ENCODE measurements around the gene SMCO3.
A peak's percentile ranks its signal among the peaks of the same experiment; 100 is the strongest.

Gene SMCO3

GRCh38 chr12:14810167-14810952 is 3.6 kb downstream of the SMCO3 start:
- no peak for DNase-seq (ENCODE audit: low spot score)
- Mint-ChIP-seq H3K4me1 (ENCODE audit: low read depth) (peaks cover 13% of the 10 kb centered on the region), H3K9me3 (no peaks in the 10 kb centered on the region), H3K4me3 (no peak overlapping the region), H3K27me3 (ENCODE audit: low read depth) (peaks cover 4% of the 10 kb centered on the region), H3K36me3 (ENCODE audit: low read depth) (no peaks in the 10 kb centered on the region), H3K27ac (no peak overlapping the region)

DNA sequence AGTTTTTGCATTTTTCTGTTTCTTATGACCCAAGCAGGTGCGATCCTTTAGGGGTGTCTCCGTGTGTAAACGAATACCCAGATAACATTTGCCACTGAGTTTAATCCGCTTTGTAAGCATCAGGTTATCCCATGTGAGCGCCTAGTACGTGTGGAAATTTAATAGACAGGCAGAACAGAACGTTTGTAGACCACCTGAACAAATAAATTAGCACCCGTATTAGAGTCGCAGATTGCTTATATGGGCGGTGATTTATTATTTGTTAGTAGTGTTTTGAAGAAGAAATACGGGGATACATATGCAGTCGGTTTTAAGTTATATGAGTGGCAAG is 10.2 kb downstream of the SMCO3 start:
- H3K9me3 Mint-ChIP-seq = no peaks in the 10 kb centered on the region
- H3K4me3 Mint-ChIP-seq = no peak overlapping the region
- H3K27ac Mint-ChIP-seq = no peak overlapping the region
- peaks cover 13% of the 10 kb centered on the region for H3K36me3 Mint-ChIP-seq (ENCODE audit: low read depth)
- peaks cover 35% of the 10 kb centered on the region for H3K4me1 Mint-ChIP-seq (ENCODE audit: low read depth)
- no peak for DNase-seq (ENCODE audit: low spot score)
- H3K27me3 Mint-ChIP-seq (ENCODE audit: low read depth) = no peaks in the 10 kb centered on the region

DNA sequence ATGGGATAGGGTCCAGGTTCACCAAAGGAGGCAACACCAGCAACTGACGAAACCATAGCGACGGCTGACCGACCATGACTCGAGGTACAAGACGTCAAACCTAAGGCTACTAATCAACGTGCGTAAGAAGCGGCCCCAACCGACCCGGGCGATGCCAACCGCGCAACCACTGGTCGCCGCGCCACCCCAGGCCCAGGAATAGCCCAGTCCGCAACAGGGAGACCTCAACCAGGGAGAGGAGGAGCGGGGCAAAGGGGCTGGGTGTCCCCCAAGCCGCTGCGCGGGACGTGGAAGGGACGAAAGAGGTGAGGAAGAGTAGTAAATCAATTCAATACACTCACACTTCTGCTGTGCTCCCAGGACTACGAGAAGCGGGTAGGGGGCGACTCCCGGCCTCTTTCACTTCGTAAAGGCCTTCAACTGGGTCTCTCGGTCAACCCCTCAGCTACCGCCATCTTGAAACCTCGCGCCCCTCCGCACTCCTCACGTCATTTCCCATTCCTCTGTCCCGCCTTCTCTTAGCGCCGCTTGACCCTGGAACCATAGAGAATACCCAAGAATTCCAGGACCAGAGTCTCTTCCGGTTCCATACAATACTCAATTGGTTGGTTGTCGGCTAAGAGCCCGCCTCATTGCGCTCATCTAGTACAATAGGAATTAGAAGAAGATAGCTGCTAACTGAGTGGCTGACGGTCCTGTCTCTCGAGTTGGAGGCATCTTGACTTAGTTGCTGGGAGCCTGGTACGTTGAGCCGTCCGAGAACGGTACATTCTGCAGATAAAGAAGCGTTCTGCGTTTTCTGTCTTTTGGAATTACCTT is 10.8 kb downstream of the SMCO3 start, which contains the start of the genes C12orf60 and WBP11:
Gene C12orf60, plus strand, starts transcription at position 660 of the 819 bp plus-strand sequence. CDS start 19,266 bp downstream, outside the sequence.
Gene WBP11, minus strand, starts transcription at position 468 of the 819 bp plus-strand sequence. CDS start 2,095 bp downstream, outside the sequence.
- H3K27me3 Mint-ChIP-seq (ENCODE audit: low read depth) = no peaks in the 10 kb centered on the region
- H3K4me1 Mint-ChIP-seq (ENCODE audit: low read depth) = peaks cover 35% of the 10 kb centered on the region
- H3K36me3 Mint-ChIP-seq (ENCODE audit: low read depth) = peaks cover 15% of the 10 kb centered on the region
- no peak within 1 kb of the TSS for H3K27ac Mint-ChIP-seq
- DNase-seq (ENCODE audit: low spot score) = peak; percentile 89
- H3K4me3 Mint-ChIP-seq = no peak within 1 kb of the TSS
- H3K9me3 Mint-ChIP-seq = no peaks in the 10 kb centered on the region

- Mint-ChIP-seq H3K27ac (no peak overlapping the region), H3K36me3 (ENCODE audit: low read depth) (peaks cover 21% of the 10 kb centered on the region), H3K9me3 (no peaks in the 10 kb centered on the region), H3K4me1 (ENCODE audit: low read depth) (peaks cover 35% of the 10 kb centered on the region), H3K27me3 (ENCODE audit: low read depth) (no peaks in the 10 kb centered on the region), H3K4me3 (no peak overlapping the region)
- no peak for DNase-seq (ENCODE audit: low spot score)
Observed at GRCh38 chr12:14802721-14803010, 11.3 kb downstream of the SMCO3 start.

GRCh38 chr12:14802247-14802646 is 11.7 kb downstream of the SMCO3 start:
- Mint-ChIP-seq H3K9me3 (no peaks in the 10 kb centered on the region), H3K27ac (no peak overlapping the region)
- DNase-seq (ENCODE audit: low spot score) = no peak

GRCh38 chr12:14795028-14795448 is 18.9 kb downstream of the SMCO3 start:
- DNase-seq (ENCODE audit: low spot score) = no peak
- Mint-ChIP-seq H3K9me3 (no peaks in the 10 kb centered on the region), H3K27ac (no peak overlapping the region), H3K4me1 (ENCODE audit: low read depth) (peaks cover 3% of the 10 kb centered on the region), H3K36me3 (ENCODE audit: low read depth) (peaks cover 70% of the 10 kb centered on the region), H3K4me3 (no peak overlapping the region), H3K27me3 (ENCODE audit: low read depth) (no peaks in the 10 kb centered on the region)

More at GRCh38 chr12:14802247-14802646, 11.7 kb downstream of the SMCO3 start:
- no peak overlapping the region for H3K4me3 Mint-ChIP-seq
- no peaks in the 10 kb centered on the region for H3K27me3 Mint-ChIP-seq (ENCODE audit: low read depth)
- H3K4me1 Mint-ChIP-seq (ENCODE audit: low read depth) = peaks cover 35% of the 10 kb centered on the region
- peaks cover 25% of the 10 kb centered on the region for H3K36me3 Mint-ChIP-seq (ENCODE audit: low read depth)

- no peak overlapping the region for H3K27ac Mint-ChIP-seq
Observed at GRCh38 chr12:14785568-14785967, 28.4 kb downstream of the SMCO3 start.

GRCh38 chr12:14784471-14784870 is 29.5 kb downstream of the SMCO3 start:
- Mint-ChIP-seq H3K36me3 (ENCODE audit: low read depth) (peaks cover 40% of the 10 kb centered on the region), H3K27ac (no peak overlapping the region), H3K9me3 (no peaks in the 10 kb centered on the region), H3K27me3 (ENCODE audit: low read depth) (no peaks in the 10 kb centered on the region), H3K4me1 (ENCODE audit: low read depth) (peaks cover 10% of the 10 kb centered on the region), H3K4me3 (no peak overlapping the region)
- no peak for DNase-seq (ENCODE audit: low spot score)

More at GRCh38 chr12:14785568-14785967, 28.4 kb downstream of the SMCO3 start:
- Mint-ChIP-seq H3K27me3 (ENCODE audit: low read depth) (no peaks in the 10 kb centered on the region), H3K9me3 (no peaks in the 10 kb centered on the region), H3K36me3 (ENCODE audit: low read depth) (peaks cover 51% of the 10 kb centered on the region), H3K4me1 (ENCODE audit: low read depth) (peaks cover 4% of the 10 kb centered on the region), H3K4me3 (no peak overlapping the region)
- DNase-seq (ENCODE audit: low spot score) = no peak

- DNase-seq (ENCODE audit: low spot score) = no peak
- Mint-ChIP-seq H3K4me3 (no peak overlapping the region), H3K4me1 (ENCODE audit: low read depth) (peaks cover 12% of the 10 kb centered on the region), H3K36me3 (ENCODE audit: low read depth) (peaks cover 26% of the 10 kb centered on the region), H3K9me3 (no peaks in the 10 kb centered on the region), H3K27ac (no peak overlapping the region), H3K27me3 (ENCODE audit: low read depth) (no peaks in the 10 kb centered on the region)
Observed at GRCh38 chr12:14782756-14783155, 31.2 kb downstream of the SMCO3 start.

DNA sequence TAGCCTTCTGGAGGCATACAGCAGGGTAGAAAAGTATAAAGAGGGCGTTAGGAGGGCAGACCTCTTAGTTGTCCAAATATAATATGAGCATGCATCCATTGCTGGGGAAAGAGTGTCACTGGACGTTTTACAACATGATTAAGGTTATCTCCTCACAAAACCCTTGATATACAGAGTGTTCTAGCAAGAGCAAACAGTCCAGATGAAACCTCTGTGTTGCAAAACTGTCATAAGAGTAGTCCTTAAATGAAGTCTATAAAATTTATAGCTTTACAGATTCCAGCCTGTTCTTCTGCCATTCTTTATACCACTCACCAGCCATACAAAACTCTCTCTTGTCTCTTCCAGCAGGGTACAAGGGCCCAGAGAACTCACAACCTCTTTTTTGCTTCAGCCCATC is 32.4 kb downstream of the SMCO3 start:
- Mint-ChIP-seq H3K4me3 (no peak overlapping the region), H3K36me3 (ENCODE audit: low read depth) (peaks cover 14% of the 10 kb centered on the region), H3K27ac (no peak overlapping the region), H3K27me3 (ENCODE audit: low read depth) (no peaks in the 10 kb centered on the region), H3K4me1 (ENCODE audit: low read depth) (peaks cover 16% of the 10 kb centered on the region), H3K9me3 (no peaks in the 10 kb centered on the region)
- no peak for DNase-seq (ENCODE audit: low spot score)

DNA sequence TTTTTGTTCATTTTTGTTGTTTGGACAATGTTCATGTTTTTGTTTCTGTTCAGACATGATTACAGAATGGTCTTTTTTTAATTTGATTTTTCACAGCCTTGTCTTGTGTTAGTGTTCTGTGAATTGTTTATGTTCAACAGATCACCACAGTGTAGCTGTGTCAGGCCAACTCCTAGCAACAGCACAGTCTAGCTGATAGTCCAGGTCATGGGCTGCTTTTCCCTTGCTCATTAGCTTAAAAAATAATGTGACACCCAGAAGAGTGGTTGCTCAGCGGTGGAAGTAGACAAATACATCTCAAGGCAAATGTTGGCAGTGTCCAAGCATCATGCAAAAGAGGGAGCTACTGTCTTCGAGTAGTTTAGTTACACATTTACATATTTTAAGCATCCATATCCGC is 33.1 kb downstream of the SMCO3 start:
- H3K27ac Mint-ChIP-seq = no peak overlapping the region
- H3K27me3 Mint-ChIP-seq (ENCODE audit: low read depth) = no peaks in the 10 kb centered on the region

GRCh38 chr12:14779834-14780233 is 34.1 kb downstream of the SMCO3 start:
- Mint-ChIP-seq H3K4me1 (ENCODE audit: low read depth) (peaks cover 32% of the 10 kb centered on the region), H3K36me3 (ENCODE audit: low read depth) (peaks cover 14% of the 10 kb centered on the region), H3K27ac (no peak overlapping the region), H3K4me3 (no peak overlapping the region), H3K27me3 (ENCODE audit: low read depth) (no peaks in the 10 kb centered on the region), H3K9me3 (no peaks in the 10 kb centered on the region)
- no peak for DNase-seq (ENCODE audit: low spot score)

More for the DNA sequence above, 33.1 kb downstream of the SMCO3 start:
- Mint-ChIP-seq H3K9me3 (no peaks in the 10 kb centered on the region), H3K36me3 (ENCODE audit: low read depth) (peaks cover 17% of the 10 kb centered on the region), H3K4me3 (no peak overlapping the region), H3K4me1 (ENCODE audit: low read depth) (peaks cover 23% of the 10 kb centered on the region)
- DNase-seq (ENCODE audit: low spot score) = no peak

DNA sequence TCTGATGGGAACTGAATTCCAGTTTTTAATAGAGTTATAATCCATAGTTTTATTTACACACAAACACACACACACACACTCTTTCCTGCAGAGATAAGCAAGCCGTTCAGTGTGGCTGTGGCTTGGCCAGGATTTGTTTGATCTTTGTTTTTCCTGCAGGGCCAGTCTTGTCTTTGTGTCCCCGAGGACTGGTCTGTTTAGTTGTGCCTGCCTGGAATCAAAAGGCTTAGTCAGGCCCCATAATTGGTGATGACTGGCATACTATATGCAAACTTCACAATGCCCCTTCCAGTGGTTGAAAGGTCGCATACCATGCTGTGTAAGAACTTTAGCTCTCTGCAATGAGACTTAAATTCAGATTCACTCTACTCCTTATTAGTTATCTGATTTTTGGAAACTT is 36.7 kb downstream of the SMCO3 start:
- H3K4me1 Mint-ChIP-seq (ENCODE audit: low read depth) = peaks cover 36% of the 10 kb centered on the region
- H3K36me3 Mint-ChIP-seq (ENCODE audit: low read depth) = peaks cover 8% of the 10 kb centered on the region
- H3K27me3 Mint-ChIP-seq (ENCODE audit: low read depth) = no peaks in the 10 kb centered on the region
- DNase-seq (ENCODE audit: low spot score) = no peak
- H3K4me3 Mint-ChIP-seq = no peak overlapping the region
- H3K9me3 Mint-ChIP-seq = no peaks in the 10 kb centered on the region
- no peak overlapping the region for H3K27ac Mint-ChIP-seq

GRCh38 chr12:14776236-14776961 is 37.6 kb downstream of the SMCO3 start:
- Mint-ChIP-seq H3K27me3 (ENCODE audit: low read depth) (no peaks in the 10 kb centered on the region), H3K9me3 (no peaks in the 10 kb centered on the region), H3K4me3 (peak overlapping the region; percentile 90), H3K4me1 (ENCODE audit: low read depth) (peaks cover 44% of the 10 kb centered on the region), H3K27ac (no peak overlapping the region), H3K36me3 (ENCODE audit: low read depth) (peaks cover 8% of the 10 kb centered on the region)
- DNase-seq (ENCODE audit: low spot score) = no peak

Measured in T-helper 2 cell treated with Interferon-gamma antibody and Interleukin-4, amounts not matched to agents 5 μg/mL and 100 μg/mL, for 36 hours (primary cell).